Stimulated activated CD4-positive, alpha-beta T cell treated with anti-CD3 and anti-CD28 coated beads, Interleukin-1b, Interleukin-23, amount 100 ng/mL, for 24 hours (primary cell): Measurements from ENCODE around the gene MARCHF9.
"Not testable (repeated sequence)": the region's sequence is repeated elsewhere in the genome, so short reads cannot be mapped to it uniquely, and the experiment has no call there.

Experiments used
- DNase-seq, 4 experiments: peaks; one replicate each; pipeline ENCODE4 v3.0.0-alpha.2; 2020; ENCODE audit warnings: low read depth in 4 of 4, low spot score in 1 of 4

Gene MARCHF9, protein sequence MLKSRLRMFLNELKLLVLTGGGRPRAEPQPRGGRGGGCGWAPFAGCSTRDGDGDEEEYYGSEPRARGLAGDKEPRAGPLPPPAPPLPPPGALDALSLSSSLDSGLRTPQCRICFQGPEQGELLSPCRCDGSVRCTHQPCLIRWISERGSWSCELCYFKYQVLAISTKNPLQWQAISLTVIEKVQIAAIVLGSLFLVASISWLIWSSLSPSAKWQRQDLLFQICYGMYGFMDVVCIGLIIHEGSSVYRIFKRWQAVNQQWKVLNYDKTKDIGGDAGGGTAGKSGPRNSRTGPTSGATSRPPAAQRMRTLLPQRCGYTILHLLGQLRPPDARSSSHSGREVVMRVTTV

DNA sequence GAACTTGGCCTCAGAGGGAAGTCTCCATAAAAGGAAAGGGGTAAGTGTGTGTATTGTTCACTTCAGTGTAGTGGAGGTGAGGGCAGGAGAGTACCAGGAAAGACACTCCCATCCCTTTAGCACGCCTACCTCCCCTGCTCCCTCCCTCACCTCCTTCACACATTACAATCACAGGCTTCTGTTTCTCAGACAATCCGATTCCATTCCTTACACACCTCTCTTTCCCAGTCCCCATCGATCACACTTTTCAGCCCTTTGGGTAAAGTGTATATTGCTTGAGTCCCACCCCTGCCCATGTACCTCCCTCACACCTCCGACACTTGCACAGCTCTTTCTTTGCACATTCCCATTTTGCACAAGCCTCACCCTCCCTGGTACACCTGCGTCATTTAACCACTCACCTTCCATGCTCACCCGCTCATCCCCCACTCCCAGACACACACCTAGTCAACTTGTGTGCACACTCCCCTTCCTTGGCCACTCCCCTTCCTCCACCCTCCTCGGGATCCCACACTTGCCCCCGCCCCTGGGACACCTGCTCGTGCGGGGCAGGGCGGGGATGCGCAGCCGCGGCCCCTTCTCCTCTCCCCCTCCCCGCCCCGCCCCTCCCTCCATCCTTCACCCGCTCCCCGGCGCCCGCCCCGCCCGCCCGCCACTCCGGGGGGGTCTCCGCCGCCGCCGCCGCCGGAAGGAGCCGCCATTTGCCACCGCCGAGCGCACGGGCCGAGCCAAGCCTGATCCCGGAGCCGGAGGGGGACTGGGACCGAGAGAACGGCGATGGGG is at the start of gene MARCHF9:
MARCHF9 (plus strand) TSS at position 693 of the 783 bp plus-strand sequence. CDS start 426 bp downstream, outside the sequence.
- DNase-seq: peak; percentile 55 to 88 (median 66)

DNA sequence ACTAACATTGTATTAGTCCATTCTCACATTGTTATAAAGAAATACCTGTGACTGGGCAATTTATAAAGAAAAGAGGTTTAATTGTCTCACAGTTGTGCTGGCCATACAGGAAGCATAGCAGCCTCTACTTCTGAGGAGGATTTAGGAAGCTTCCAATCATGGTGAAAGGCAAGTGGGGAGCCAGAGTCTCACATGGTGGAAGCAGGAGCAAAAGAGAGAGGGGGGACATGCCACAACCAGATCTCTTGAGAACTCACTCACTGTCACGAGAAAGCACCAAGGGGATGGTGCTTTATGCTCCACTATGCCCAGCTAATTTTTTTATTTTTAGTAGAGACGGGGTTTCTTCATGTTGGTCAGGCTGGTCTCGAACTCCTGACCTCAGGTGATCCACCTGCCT is 47.7 kb upstream of the MARCHF9 start:
- no peak for DNase-seq

GRCh38 chr12:57708296-57708695 is 46.6 kb upstream of the MARCHF9 start:
- no peak for DNase-seq

GRCh38 chr12:57712701-57713100 is 42.2 kb upstream of the MARCHF9 start:
- DNase-seq: no peak

GRCh38 chr12:57713209-57713608 is 41.7 kb upstream of the MARCHF9 start:
- no peak for DNase-seq

GRCh38 chr12:57715036-57715748 is 39.7 kb upstream of the MARCHF9 start:
- not testable (repeated sequence) for DNase-seq

DNA sequence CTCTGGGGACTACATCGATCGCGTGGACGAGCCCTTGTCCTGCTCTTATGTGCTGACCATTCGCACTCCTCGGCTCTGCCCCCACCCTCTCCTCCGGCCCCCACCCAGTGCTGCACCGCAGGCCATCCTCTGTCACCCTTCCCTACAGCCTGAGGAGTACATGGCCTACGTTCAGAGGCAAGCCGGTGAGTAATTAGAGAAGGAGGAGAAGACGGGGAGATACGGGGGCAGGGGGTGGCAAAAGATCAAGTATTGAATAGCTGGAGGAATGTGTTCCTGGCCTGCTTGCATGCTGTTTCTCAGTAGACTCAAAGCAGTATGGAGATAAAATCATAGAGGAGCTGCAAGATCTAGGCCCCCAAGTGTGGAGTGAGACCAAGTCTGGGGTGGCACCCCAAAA is 39.1 kb upstream of the MARCHF9 start:
- no peak for DNase-seq

- DNase-seq: no peak
Measured at GRCh38 chr12:57716305-57716704, 38.6 kb upstream of the MARCHF9 start.

DNA sequence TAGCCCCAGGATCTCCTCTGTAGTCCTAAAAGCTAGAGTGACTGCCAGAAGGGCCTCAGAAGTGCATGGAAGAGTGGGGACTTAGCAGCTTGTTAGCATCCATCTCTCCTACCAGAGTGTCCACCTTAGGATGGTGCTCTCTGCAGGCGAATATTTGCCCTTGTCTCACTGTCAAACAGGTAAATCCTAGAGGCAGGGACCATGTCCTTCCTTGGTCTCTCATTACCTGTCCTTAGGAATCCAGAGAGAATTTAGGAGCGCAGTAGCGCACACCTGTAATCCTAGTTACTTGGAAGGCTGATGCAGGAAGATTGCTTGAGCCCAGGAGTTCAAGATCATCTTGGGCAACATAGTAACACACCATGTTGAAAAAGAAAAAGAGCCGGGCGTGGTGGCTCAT is 37.8 kb upstream of the MARCHF9 start:
- no peak for DNase-seq

DNA sequence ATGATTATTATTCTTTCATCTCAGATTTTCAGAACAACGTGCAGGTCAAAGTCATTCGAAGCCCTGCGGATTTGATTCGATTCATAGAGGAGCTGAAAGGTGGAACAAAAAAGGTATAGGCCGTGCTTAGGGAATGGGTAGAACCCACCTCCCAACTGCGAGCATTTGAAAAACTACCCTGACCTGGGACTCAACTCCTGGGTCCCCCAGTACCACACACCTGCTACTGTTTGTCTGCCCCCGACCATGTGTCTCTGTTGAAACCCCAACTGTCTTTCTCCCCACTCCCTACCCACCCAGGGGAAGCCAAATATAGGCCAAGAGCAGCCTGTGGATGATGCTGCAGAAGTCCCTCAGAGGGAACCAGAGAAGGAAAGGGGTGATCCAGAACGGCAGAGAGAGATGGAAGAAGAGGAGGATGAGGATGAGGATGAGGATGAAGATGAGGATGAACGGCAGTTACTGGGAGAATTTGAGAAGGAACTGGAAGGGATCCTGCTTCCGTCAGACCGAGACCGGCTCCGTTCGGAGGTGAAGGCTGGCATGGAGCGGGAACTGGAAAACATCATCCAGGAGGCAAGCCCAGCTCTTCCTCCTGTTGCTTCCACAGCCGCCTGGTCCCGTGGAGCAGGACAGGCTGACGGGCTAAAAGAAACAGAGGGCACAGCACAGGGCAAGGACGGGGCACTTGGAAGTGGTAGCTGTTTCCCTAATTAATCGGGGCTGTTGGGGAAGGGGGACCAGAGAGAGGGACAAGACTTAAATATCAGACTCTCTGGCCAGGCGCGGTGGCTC is 36.9 kb upstream of the MARCHF9 start:
- DNase-seq: no peak

- DNase-seq: no peak
Measured at GRCh38 chr12:57718641-57719528, 36.0 kb upstream of the MARCHF9 start.

- no peak for DNase-seq
Measured at GRCh38 chr12:57719777-57720605, 34.9 kb upstream of the MARCHF9 start.

GRCh38 chr12:57720606-57721595 is 34.0 kb upstream of the MARCHF9 start:
- DNase-seq: no peak

DNA sequence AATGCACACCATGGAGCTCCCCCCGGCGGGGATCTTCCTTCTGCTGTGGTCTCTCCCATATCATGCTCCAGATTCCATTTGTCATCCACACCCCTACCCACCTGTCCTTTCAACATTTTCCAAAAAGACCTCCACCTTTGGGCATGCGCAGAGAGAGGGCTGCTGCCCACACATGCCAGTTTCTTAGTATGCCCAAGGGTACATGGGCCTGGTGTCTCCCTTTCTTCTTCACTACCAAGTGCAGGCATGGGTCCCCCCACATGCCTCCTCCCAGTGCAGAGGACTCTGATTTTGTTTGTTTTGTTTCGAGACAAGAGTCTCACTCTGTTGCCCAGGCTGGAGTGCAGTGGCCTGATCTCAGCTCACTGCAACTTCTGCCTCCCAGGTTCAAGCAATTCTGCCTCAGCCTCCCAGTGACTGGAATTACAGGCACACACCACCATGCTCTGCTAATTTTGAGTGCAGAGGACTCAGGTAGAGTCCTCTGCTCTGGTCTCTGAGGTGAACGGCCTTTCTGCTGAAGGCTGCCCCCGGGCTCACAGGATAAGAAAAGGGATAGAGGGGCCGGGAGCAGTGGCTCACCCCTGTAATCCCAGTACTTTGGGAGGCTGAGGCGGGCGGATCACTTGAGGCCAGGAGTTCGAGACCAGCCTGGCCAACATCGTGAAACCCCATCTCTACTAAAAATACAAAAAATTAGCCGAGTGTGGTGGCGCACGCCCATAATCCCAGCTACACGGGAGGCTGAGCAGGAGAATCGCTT is 32.9 kb upstream of the MARCHF9 start:
- not testable (repeated sequence) for DNase-seq

DNA sequence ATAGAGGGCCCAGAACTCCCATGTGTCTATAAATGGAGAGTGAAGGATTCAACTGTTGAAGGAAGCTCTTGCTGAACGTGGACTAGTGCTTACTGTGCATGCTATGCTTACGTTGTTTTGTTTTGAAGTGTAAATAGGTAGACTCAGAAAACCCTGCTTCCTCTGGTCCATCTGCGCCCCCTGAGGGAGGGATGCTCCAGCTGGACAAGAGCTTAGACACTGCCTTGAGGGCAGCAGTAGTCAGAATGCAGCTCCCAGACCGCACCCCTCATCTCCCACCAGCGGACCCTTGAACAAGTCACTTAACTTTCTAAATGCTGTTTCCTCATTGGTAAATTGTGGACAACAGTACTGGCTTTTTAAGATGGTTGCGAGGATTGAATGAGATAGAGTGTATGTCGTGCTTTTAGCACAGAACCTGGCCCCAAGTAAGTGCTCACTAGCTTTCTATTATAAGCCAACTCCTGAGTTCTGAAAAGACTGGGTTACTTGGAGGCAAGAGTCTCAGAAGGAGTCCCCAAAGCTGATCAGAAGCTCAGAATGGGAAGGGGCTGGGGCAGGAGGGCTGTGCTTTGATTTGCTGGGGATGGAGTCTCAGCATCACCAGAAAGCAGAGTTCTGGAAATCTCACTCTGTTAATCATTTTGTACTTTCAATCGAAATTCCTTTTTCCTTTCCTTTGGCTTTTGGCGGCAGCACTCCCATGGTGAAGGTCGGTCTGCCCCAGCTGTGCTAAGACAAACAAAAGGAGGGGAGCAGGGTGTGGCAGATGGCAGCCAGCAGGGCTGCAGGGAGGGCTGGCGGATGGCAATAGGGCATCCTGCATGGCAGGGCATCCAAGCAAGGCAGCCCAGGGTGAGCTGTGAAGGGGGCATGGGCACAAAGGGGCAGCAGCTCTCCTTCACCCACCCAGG is 31.9 kb upstream of the MARCHF9 start:
- no peak for DNase-seq

DNA sequence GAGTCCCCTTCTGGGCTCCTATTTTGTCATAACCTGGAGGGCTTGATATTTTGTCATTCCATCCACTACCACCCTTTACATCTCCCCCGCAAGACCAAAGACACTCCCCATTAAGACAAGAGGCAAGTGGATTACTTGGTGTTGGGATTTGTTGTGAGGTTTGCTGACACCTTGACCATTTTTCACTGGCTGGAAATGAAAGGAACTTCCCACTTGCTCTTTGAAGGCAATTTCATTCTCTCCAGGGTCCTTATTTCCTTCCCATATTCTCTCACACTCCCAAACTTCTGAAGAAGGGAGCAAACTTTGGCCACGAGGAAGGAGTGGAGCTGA is 31.3 kb upstream of the MARCHF9 start:
- no peak for DNase-seq
